ENCODE results near the gene SELENOO. TPM values are rescaled to one million over a fixed set of nuclear protein-coding genes. Genes with fewer than 3 reads are reported as not detected.
A peak's percentile ranks its signal among the peaks of the same experiment; 100 is the strongest.

Gene SELENOO
- total and polyA plus RNA-seq, 2 of the 13 experiments (the other 11 are each of a cell fraction or from before 2014, with no cell fraction given), result 14.4 to 19.0 TPM

DNA sequence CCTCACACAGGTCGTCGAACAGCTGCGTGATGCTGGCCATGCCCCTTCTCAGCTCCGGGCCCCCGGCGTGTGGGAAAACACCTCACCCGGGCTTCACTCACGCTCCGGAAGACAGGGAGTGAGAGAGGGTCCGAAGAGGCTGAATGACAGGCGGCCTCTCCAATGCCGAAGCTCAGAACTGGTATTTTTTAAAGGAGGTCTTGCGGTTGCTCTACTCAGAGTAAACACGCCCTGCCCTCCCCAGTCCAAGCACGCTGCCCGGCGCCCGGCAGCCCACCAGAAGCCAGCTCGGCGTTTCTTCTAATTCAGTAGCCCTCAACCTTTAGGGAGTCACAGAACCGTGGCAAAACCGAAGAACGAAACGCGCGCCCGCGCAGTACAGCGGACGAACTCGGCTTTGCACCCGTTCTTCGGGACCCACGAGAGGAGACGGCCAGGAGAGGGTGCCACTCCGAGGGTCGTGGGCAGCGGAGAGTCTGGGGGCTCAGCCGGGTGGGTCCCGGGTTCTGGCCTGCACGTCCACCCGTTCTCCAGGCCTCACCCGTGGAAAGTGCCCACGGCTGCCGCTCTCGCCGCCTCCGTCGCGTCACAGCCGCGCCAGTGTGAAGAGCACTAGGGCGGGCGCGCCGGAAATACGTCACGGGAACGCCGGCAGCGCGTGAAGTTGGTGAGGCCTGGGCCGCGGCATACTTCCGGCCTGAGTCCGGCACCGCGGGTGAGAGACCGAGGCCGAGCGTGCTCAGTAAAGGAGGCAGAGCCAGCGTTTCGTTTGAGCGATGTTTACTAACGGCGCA is 43.8 kb downstream of the SELENOO start, which contains the start of gene TUBGCP6 (continued):
- TF ChIP-seq, protein P1, sequence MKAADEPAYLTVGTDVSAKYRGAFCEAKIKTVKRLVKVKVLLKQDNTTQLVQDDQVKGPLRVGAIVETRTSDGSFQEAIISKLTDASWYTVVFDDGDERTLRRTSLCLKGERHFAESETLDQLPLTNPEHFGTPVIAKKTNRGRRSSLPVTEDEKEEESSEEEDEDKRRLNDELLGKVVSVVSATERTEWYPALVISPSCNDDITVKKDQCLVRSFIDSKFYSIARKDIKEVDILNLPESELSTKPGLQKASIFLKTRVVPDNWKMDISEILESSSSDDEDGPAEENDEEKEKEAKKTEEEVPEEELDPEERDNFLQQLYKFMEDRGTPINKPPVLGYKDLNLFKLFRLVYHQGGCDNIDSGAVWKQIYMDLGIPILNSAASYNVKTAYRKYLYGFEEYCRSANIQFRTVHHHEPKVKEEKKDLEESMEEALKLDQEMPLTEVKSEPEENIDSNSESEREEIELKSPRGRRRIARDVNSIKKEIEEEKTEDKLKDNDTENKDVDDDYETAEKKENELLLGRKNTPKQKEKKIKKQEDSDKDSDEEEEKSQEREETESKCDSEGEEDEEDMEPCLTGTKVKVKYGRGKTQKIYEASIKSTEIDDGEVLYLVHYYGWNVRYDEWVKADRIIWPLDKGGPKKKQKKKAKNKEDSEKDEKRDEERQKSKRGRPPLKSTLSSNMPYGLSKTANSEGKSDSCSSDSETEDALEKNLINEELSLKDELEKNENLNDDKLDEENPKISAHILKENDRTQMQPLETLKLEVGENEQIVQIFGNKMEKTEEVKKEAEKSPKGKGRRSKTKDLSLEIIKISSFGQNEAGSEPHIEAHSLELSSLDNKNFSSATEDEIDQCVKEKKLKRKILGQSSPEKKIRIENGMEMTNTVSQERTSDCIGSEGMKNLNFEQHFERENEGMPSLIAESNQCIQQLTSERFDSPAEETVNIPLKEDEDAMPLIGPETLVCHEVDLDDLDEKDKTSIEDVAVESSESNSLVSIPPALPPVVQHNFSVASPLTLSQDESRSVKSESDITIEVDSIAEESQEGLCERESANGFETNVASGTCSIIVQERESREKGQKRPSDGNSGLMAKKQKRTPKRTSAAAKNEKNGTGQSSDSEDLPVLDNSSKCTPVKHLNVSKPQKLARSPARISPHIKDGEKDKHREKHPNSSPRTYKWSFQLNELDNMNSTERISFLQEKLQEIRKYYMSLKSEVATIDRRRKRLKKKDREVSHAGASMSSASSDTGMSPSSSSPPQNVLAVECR (CRISPR knock-in tag; IDR thresholded peaks at IDR 0.05; ENCODE audit: borderline replicate concordance), result peak; percentile 96
- peak; percentile 60 for TF ChIP-seq YY1 (IDR thresholded peaks at IDR 0.05; ENCODE audit: insufficient read depth, insufficient replicate concordance, low read depth, low read length)
- peak; percentile 89 for TF ChIP-seq ZNF225 (CRISPR knock-in tag; IDR thresholded peaks at IDR 0.05)
- peak; percentile 98 for TF ChIP-seq ZMAT3 (CRISPR knock-in tag; conservative IDR thresholded peaks at IDR 0.05)
- no peak; the same call in 1 of the 2 replicates for TF ChIP-seq ZIK1 (CRISPR knock-in tag; IDR thresholded peaks at IDR 0.05; ENCODE audit: borderline replicate concordance, low read depth)
- TF ChIP-seq MTA1 (CRISPR knock-in tag; IDR thresholded peaks at IDR 0.05; ENCODE audit: borderline replicate concordance), result peak; percentile 97; the same call in 1 of the 2 replicates
- TF ChIP-seq HMGA1 (CRISPR knock-in tag; conservative IDR thresholded peaks at IDR 0.05), result no peak
- TF ChIP-seq BCL6 (CRISPR knock-in tag; IDR thresholded peaks at IDR 0.05), result no peak; the same call in 1 of the 2 replicates
- TF ChIP-seq, protein P2, sequence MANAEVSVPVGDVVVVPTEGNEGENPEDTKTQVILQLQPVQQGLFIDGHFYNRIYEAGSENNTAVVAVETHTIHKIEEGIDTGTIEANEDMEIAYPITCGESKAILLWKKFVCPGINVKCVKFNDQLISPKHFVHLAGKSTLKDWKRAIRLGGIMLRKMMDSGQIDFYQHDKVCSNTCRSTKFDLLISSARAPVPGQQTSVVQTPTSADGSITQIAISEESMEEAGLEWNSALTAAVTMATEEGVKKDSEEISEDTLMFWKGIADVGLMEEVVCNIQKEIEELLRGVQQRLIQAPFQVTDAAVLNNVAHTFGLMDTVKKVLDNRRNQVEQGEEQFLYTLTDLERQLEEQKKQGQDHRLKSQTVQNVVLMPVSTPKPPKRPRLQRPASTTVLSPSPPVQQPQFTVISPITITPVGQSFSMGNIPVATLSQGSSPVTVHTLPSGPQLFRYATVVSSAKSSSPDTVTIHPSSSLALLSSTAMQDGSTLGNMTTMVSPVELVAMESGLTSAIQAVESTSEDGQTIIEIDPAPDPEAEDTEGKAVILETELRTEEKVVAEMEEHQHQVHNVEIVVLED (CRISPR knock-in tag; IDR thresholded peaks at IDR 0.05; ENCODE audit: borderline replicate concordance), result peak; percentile 96
- no peak for TF ChIP-seq FOSL1 (CRISPR knock-in tag; IDR thresholded peaks at IDR 0.05; ENCODE audit: borderline replicate concordance)
- TF ChIP-seq THAP9 (CRISPR knock-in tag; IDR thresholded peaks at IDR 0.05; ENCODE audit: borderline replicate concordance), result peak; percentile 86
- TF ChIP-seq, protein P3, sequence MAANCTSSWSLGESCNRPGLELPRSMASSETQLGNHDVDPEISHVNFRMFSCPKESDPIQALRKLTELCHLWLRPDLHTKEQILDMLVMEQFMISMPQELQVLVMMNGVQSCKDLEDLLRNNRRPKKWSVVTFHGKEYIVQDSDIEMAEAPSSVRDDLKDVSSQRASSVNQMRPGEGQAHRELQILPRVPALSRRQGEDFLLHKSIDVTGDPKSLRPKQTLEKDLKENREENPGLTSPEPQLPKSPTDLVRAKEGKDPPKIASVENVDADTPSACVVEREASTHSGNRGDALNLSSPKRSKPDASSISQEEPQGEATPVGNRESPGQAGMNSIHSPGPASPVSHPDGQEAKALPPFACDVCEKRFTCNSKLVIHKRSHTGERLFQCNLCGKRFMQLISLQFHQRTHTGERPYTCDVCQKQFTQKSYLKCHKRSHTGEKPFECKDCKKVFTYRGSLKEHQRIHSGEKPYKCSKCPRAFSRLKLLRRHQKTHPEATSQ (CRISPR knock-in tag; IDR thresholded peaks at IDR 0.05; ENCODE audit: borderline replicate concordance), result no peak
- peak; percentile 32; the same call in 1 of the 2 replicates for TF ChIP-seq PRDM15 (CRISPR knock-in tag; IDR thresholded peaks at IDR 0.05)

Data from HepG2 (cell line).